IMR-90 (cell line): ENCODE data around the gene ZNF296. TPM values are rescaled to one million over a fixed set of nuclear protein-coding genes. Genes with fewer than 3 reads are reported as not detected.

Source experiments
- ATAC-seq: fragments of 200-7000 bp; cut with Tn5 transposase; 2 replicates; pipeline ENCODE4 v1.9.1; 2020; ENCODE audit warnings: low read depth, mild to moderate bottlenecking, moderate library complexity
- BruUV-seq: library from RNA; stranded (reverse); fragments of 400-500 nt; replicated peaks from 2 replicates; lab custom pipeline; 2021; lab: Mats Ljungman, UMichigan
- CTCF ChIA-PET: fragments of 300-600 bp; formaldehyde crosslinking; extraction: SDS; loops from one replicate; lab custom pipeline; 2021; ENCODE audit warnings: antibody characterized with exemption; lab: Yijun Ruan, JAX
- POLR2A ChIA-PET: fragments of 300-600 bp; sonication (Branson Sonifier 250); formaldehyde crosslinking; loops from one replicate; lab custom pipeline; 2022; ENCODE audit warnings: antibody characterized with exemption; ENCODE audit not compliant: unreplicated experiment; lab: Charles Lee
- DNase-seq: peaks from one replicate; pipeline ENCODE4 v3.0.0; 2013
- H2AFZ ChIP-seq: replicated peaks from 2 replicates; pipeline ENCODE3; 2013; ENCODE audit warnings: low read length, mild to moderate bottlenecking; ENCODE audit not compliant: poor library complexity
- H2AK5ac ChIP-seq: 2 replicates; pipeline ENCODE4 v1.6.1; 2013; ENCODE audit warnings: low read depth, low read length, inconsistent platforms
- H2AK9ac ChIP-seq: replicated peaks from 2 replicates; pipeline ENCODE3; 2013; ENCODE audit warnings: mild to moderate bottlenecking, low read depth, low read length, moderate library complexity; ENCODE audit not compliant: poor library complexity
- H2BK120ac ChIP-seq: 2 replicates; pipeline ENCODE4 v1.6.1; 2013; ENCODE audit warnings: low read depth, low read length, inconsistent platforms
- H2BK15ac ChIP-seq: 3 replicates; pipeline ENCODE4 v1.6.1; 2013; ENCODE audit warnings: low read depth, low read length, inconsistent platforms
- H2BK20ac ChIP-seq: 2 replicates; pipeline ENCODE4 v1.6.1; 2013; ENCODE audit warnings: low read depth, mild to moderate bottlenecking, inconsistent platforms, low read length, moderate library complexity
- H2BK5ac ChIP-seq: 2 replicates; pipeline ENCODE4 v1.6.1; 2013; ENCODE audit warnings: mild to moderate bottlenecking, low read depth, low read length, inconsistent platforms; ENCODE audit not compliant: poor library complexity, severe bottlenecking
- H3K14ac ChIP-seq: replicated peaks from 2 replicates; pipeline ENCODE4 v1.6.1; 2013; ENCODE audit warnings: low read depth, low read length, inconsistent platforms
- H3K18ac ChIP-seq: 2 replicates; pipeline ENCODE4 v1.6.1; 2013; ENCODE audit warnings: low read depth, low read length, control low read depth
- H3K23ac ChIP-seq: 2 replicates; pipeline ENCODE4 v1.6.1; 2013; ENCODE audit warnings: low read depth, low read length, inconsistent platforms
- H3K27ac ChIP-seq: 2 replicates; pipeline ENCODE4 v1.5.1; 2013; ENCODE audit warnings: mild to moderate bottlenecking, control low read depth, low read length; ENCODE audit not compliant: insufficient read depth
- H3K27me3 ChIP-seq: 2 replicates; pipeline ENCODE4 v1.6.1; 2013; ENCODE audit warnings: low read length; ENCODE audit not compliant: control insufficient read depth, insufficient read depth
- H3K36me3 ChIP-seq: 2 replicates; pipeline ENCODE4 v1.6.1; 2013; ENCODE audit warnings: low read length, mixed read lengths; ENCODE audit not compliant: control insufficient read depth, insufficient read depth
- H3K4ac ChIP-seq: 2 replicates; pipeline ENCODE4 v1.6.1; 2013; ENCODE audit warnings: low read depth, low read length, inconsistent platforms
- H3K4me1 ChIP-seq: 2 replicates; pipeline ENCODE4 v1.6.1; 2013; ENCODE audit warnings: low read length, mixed read lengths; ENCODE audit not compliant: control insufficient read depth, insufficient read depth
- H3K4me2 ChIP-seq: 2 replicates; pipeline ENCODE4 v1.6.1; 2013; ENCODE audit warnings: low read depth, mild to moderate bottlenecking, control low read depth, low read length, moderate library complexity
- H3K4me3 ChIP-seq: 2 replicates; pipeline ENCODE4 v1.5.1; 2013; ENCODE audit warnings: low read depth, mild to moderate bottlenecking, control low read depth, low read length, moderate library complexity; ENCODE audit not compliant: insufficient read depth
- H3K56ac ChIP-seq: 2 replicates; pipeline ENCODE4 v1.6.1; 2013; ENCODE audit warnings: low read length, inconsistent platforms; ENCODE audit not compliant: insufficient read depth; ENCODE audit errors: extremely low read depth
- H3K79me1 ChIP-seq, 2 experiments: 2 replicates each; pipeline ENCODE4 v1.6.1; 2013; ENCODE audit warnings: low read length in 2 of 2, inconsistent platforms in 1 of 2, low read depth in 1 of 2
- H3K9ac ChIP-seq: 2 replicates; pipeline ENCODE4 v1.6.1; 2013; ENCODE audit warnings: low read depth, low read length, control low read depth
- H3K9me1 ChIP-seq: 2 replicates; pipeline ENCODE4 v1.6.1; 2013; ENCODE audit warnings: low read length, inconsistent platforms; ENCODE audit not compliant: insufficient read depth
- H3K9me3 ChIP-seq: 2 replicates; pipeline ENCODE4 v1.6.1; 2013; ENCODE audit warnings: low read length; ENCODE audit not compliant: control insufficient read depth, insufficient read depth
- H4K20me1 ChIP-seq: 2 replicates; pipeline ENCODE4 v1.6.1; 2013; ENCODE audit warnings: low read length, inconsistent platforms; ENCODE audit not compliant: insufficient read depth
- H4K5ac ChIP-seq: 2 replicates; pipeline ENCODE4 v1.6.1; 2013; ENCODE audit warnings: mild to moderate bottlenecking, low read depth, low read length, control low read depth
- H4K8ac ChIP-seq, 2 experiments: 2 replicates each; pipeline ENCODE4 v1.6.1; 2013; ENCODE audit warnings: low read depth in 2 of 2, low read length in 2 of 2, control low read depth in 1 of 2, inconsistent platforms in 1 of 2
- H4K91ac ChIP-seq: 2 replicates; pipeline ENCODE4 v1.6.1; 2013; ENCODE audit warnings: low read depth, low read length, inconsistent platforms; ENCODE audit not compliant: insufficient read depth
- BHLHE40 ChIP-seq: fragments of 150-350 bp; IDR thresholded peaks from 2 replicates; pipeline ENCODE4 v1.6.1; 2016; ENCODE audit warnings: mild to moderate bottlenecking, low read depth, low read length
- CEBPB ChIP-seq: IDR thresholded peaks from 2 replicates; pipeline ENCODE4 v1.6.1; 2012; ENCODE audit warnings: low read depth, low read length, improper control_type of control experiment
- FOS ChIP-seq: fragments of 150-350 bp; IDR thresholded peaks from 2 replicates; pipeline ENCODE4 v1.6.1; 2016; ENCODE audit warnings: low read depth, low read length
- MAFK ChIP-seq: IDR thresholded peaks from 2 replicates; pipeline ENCODE4 v1.6.1; 2012; ENCODE audit warnings: low read depth, low read length, improper control_type of control experiment
- MXI1 ChIP-seq: IDR thresholded peaks from 2 replicates; pipeline ENCODE4 v1.6.1; 2012; ENCODE audit warnings: low read depth, mild to moderate bottlenecking, low read length, moderate library complexity, borderline replicate concordance
- POLR2A ChIP-seq: IDR thresholded peaks from 2 replicates; pipeline ENCODE4 v1.6.1; 2012; ENCODE audit warnings: mild to moderate bottlenecking, low read depth, low read length
- RAD21 ChIP-seq: IDR thresholded peaks from 2 replicates; pipeline ENCODE4 v1.6.1; 2012; ENCODE audit warnings: low read length, improper control_type of control experiment
- RCOR1 ChIP-seq: IDR thresholded peaks from 2 replicates; pipeline ENCODE4 v1.6.1; 2012; ENCODE audit warnings: mild to moderate bottlenecking, low read length, improper control_type of control experiment; ENCODE audit not compliant: insufficient replicate concordance
- RFX5 ChIP-seq: IDR thresholded peaks from 2 replicates; pipeline ENCODE4 v1.8.0; 2012; ENCODE audit warnings: low read depth, mild to moderate bottlenecking, low read length, moderate library complexity
- SMC3 ChIP-seq: fragments of 150-350 bp; IDR thresholded peaks from 2 replicates; pipeline ENCODE4 v1.6.1; 2016; ENCODE audit warnings: low read depth, mild to moderate bottlenecking, antibody characterized with exemption, low read length, moderate library complexity
- WGBS, 2 experiments: methylation state at CpG; one replicate each; pipeline versions ENCODE4 v1.1.5 to v1.1.7; 2013; ENCODE audit warnings: missing lambda C conversion rate in 2 of 2; ENCODE audit not compliant: insufficient read length in 1 of 2; ENCODE audit errors: extremely low coverage in 2 of 2; 5-methylcytosine and 5-hydroxymethylcytosine counted together
- dilution Hi-C: fragments of 300-500 bp; cut with HindIII; formaldehyde crosslinking; loops from one replicate; pipeline ENCODE4 v1.14.3; 2018; ENCODE audit warnings: low sequenced_read_pairs; ENCODE audit not compliant: unreplicated experiment
- in situ Hi-C: fragments of 300-500 bp; cut with MboI; formaldehyde crosslinking; loops from 3 replicates; pipeline ENCODE4 v1.14.3; 2019; ENCODE audit warnings: low sequenced_read_pairs, inconsistent platforms, mixed read lengths
- intact Hi-C: fragments of 100-400 bp; cut with micrococcal nuclease; formaldehyde crosslinking; loops from 2 replicates; pipeline ENCODE4 v1.10.0; 2022
- polyA plus RNA-seq, 3 experiments: library from polyadenylated mRNA; depleted of rRNA; stranded (reverse); fragments of >200 nt; gene quantifications; 2 replicates each; pipeline ENCODE4 v1.2.3, GENCODE V29; 2012; ENCODE audit warnings: low replicate concordance in 1 of 3
- total RNA-seq: library from RNA; depleted of rRNA; stranded (reverse); fragments of >200 nt; gene quantifications from 2 replicates; pipeline ENCODE4 v1.2.3, GENCODE V29; 2012
- TF ChIP-seq, protein P1 (sequence below): fragments of 150-350 bp; IDR thresholded peaks from 2 replicates; pipeline ENCODE4 v1.6.1; 2016; ENCODE audit warnings: low read depth, mild to moderate bottlenecking, low read length, moderate library complexity, borderline replicate concordance
- TF ChIP-seq, protein P2 (sequence below): fragments of 150-350 bp; IDR thresholded peaks from 2 replicates; pipeline ENCODE4 v1.6.1; 2017; ENCODE audit warnings: mild to moderate bottlenecking, antibody characterized with exemption, low read length, low read depth

The ZNF296 gene
- total and polyA plus RNA-seq, 2 of the 4 experiments (the other 2 are of a cell fraction), result 0.10 TPM; not detected in 1

- Histone ChIP-seq H2AK9ac (no peak overlapping the region), H4K5ac (no peak overlapping the region), H3K18ac (no peak overlapping the region), H3K36me3 (peaks cover 40% of the 10 kb centered on the region), H4K8ac (no peak overlapping the region), H3K27me3 (no peaks in the 10 kb centered on the region), H2BK20ac (no peak overlapping the region), H2BK15ac (no peak overlapping the region), H3K27ac (no peak overlapping the region), H2AFZ (no peak overlapping the region), H3K23ac (no peak overlapping the region), H2BK120ac (no peak overlapping the region), H3K9ac (no peak overlapping the region), H3K4ac (no peak overlapping the region), H3K4me1 (peaks cover 2% of the 10 kb centered on the region; the same call in 1 of the 2 replicates), H2AK5ac (no peak overlapping the region), H3K9me1 (peaks cover 18% of the 10 kb centered on the region; the same call in 1 of the 2 replicates), H3K56ac (no peak overlapping the region), H3K4me3 (no peak overlapping the region), H3K79me1 (peaks cover 43 to 68% of the 10 kb centered on the region in 2 experiments), H4K20me1 (peaks cover 83% of the 10 kb centered on the region), H2BK5ac (no peak overlapping the region), H3K4me2 (no peak overlapping the region), H3K9me3 (no peaks in the 10 kb centered on the region), H3K14ac (no peak overlapping the region), H4K91ac (no peak overlapping the region)
- CTCF ChIA-PET, result interaction anchor here (1.5 kb wide), 1 partner anchor 13 kb away, joined by 5 read pairs; no protein-coding TSS in a partner anchor
- in situ Hi-C loops, result no loop called here
- POLR2A ChIA-PET, result no interaction called here
- no peak for TF ChIP-seq RCOR1
- TF ChIP-seq BHLHE40, result no peak
- no peak for TF ChIP-seq MAFK
- TF ChIP-seq MXI1, result no peak
- TF ChIP-seq, protein P1, sequence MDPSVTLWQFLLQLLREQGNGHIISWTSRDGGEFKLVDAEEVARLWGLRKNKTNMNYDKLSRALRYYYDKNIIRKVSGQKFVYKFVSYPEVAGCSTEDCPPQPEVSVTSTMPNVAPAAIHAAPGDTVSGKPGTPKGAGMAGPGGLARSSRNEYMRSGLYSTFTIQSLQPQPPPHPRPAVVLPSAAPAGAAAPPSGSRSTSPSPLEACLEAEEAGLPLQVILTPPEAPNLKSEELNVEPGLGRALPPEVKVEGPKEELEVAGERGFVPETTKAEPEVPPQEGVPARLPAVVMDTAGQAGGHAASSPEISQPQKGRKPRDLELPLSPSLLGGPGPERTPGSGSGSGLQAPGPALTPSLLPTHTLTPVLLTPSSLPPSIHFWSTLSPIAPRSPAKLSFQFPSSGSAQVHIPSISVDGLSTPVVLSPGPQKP, result no peak
- no peak for TF ChIP-seq SMC3
- no peak for TF ChIP-seq RAD21
- no peak for TF ChIP-seq POLR2A
- TF ChIP-seq, protein P2, sequence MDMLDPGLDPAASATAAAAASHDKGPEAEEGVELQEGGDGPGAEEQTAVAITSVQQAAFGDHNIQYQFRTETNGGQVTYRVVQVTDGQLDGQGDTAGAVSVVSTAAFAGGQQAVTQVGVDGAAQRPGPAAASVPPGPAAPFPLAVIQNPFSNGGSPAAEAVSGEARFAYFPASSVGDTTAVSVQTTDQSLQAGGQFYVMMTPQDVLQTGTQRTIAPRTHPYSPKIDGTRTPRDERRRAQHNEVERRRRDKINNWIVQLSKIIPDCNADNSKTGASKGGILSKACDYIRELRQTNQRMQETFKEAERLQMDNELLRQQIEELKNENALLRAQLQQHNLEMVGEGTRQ, result no peak
- no peak for TF ChIP-seq FOS
- TF ChIP-seq RFX5, result no peak
- no peak for TF ChIP-seq CEBPB
- ATAC-seq (no peak), DNase-seq (no peak)
- intact Hi-C loops, result no loop called here
- no TSS peak for BruUV-seq
- dilution Hi-C loops, result no loop called here
- WGBS, 2 experiments, result 100% methylated on average over 3 of the region's 7 CpGs; no CpG with 5 or more reads in 1 of the 2 experiments
Observed at GRCh38 chr19:45046355-45046754, 29.9 kb downstream of the ZNF296 start.
